ENCODE data around the gene FBXL17.

FBXL17 gene

DNA sequence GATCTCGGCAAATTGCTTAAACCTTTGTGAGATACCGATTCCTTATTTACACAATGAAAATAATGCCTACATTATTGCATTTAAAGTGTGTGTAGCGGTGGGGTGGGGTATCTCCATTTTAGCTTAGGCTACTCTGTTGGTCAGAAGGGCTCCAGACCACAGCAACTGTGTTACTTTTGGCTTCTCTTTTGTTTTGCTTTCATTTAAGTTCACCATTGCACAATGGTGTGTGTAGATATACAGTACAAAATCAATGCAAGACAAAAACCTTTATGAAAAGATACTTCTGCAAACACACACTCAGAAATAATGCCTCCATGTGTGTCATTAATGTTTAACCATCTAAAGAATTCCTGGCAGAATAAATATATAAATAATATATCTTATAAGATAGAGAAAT lies 279.4 kb downstream of the FBXL17 start:
- TF ChIP-seq, protein P1, sequence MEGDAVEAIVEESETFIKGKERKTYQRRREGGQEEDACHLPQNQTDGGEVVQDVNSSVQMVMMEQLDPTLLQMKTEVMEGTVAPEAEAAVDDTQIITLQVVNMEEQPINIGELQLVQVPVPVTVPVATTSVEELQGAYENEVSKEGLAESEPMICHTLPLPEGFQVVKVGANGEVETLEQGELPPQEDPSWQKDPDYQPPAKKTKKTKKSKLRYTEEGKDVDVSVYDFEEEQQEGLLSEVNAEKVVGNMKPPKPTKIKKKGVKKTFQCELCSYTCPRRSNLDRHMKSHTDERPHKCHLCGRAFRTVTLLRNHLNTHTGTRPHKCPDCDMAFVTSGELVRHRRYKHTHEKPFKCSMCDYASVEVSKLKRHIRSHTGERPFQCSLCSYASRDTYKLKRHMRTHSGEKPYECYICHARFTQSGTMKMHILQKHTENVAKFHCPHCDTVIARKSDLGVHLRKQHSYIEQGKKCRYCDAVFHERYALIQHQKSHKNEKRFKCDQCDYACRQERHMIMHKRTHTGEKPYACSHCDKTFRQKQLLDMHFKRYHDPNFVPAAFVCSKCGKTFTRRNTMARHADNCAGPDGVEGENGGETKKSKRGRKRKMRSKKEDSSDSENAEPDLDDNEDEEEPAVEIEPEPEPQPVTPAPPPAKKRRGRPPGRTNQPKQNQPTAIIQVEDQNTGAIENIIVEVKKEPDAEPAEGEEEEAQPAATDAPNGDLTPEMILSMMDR (conservative IDR thresholded peaks at IDR 0.05; ENCODE audit: low read depth, low read length), result no peak
- DNase-seq (ENCODE audit: low read depth), result no peak
- no peak overlapping the region for H3K4me3 ChIP-seq (ENCODE audit: low read length)

DNA sequence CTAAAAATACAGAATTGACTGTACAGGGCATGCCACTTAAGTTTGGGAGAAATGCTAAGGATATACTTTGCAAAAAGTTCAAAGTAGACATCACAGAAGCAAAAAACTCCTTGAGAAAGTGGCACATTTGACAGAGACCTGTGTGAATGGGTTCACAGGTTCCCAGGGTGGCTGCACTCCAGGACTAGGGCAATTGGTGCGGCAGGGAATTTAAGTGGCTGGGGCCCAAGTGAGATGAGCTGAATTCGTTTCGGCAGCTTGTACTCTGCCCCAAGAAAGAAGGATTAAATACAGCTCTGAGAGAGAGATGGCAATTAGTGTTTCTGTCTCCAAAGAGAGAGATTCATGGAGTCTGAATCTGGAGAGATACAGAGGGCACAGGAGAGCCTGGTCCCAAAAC lies 280.1 kb downstream of the FBXL17 start:
- H3K4me3 ChIP-seq (ENCODE audit: low read length), result no peak overlapping the region
- TF ChIP-seq, protein P1 (conservative IDR thresholded peaks at IDR 0.05; ENCODE audit: low read depth, low read length), result no peak
- DNase-seq (ENCODE audit: low read depth), result no peak

DNA sequence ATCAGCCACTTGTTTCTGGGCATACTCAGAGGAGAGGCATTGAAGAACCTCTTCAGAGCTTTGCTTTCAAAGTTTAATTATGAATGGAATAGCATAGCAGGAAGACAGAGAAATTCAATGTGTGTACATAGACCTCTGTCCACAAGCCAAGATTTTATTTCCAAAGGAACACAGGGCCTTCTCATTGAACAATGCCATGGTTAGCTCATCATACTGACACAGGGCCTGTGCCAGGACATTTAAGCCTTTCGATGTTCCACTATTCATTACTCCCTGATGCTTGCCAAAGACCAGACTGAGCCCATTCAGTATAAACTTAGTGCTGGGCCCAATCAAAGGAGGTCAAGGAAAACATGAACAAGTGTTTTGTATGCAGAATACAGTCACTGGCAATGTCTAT lies 280.8 kb downstream of the FBXL17 start:
- H3K4me3 ChIP-seq (ENCODE audit: low read length), result no peak overlapping the region
- TF ChIP-seq, protein P1 (conservative IDR thresholded peaks at IDR 0.05; ENCODE audit: low read depth, low read length), result no peak
- DNase-seq (ENCODE audit: low read depth), result no peak

DNA sequence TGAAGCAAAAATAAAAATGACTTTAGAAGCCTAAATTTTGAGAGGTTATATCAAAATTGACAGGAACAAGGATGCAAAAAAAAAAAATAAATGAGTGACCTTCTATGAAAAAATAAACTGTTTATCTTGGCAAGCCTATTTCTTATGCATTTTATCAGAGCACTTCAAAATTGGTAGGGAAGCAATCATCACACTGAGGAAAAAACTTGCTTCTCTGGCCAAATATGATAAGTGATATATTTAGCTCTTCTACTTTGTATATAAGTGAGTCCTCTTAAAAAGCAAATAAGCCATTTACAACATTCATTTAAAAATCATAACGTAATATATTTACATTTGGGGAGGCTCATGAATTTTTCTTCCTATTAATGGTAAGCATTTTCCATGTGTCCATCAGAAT lies 287.1 kb downstream of the FBXL17 start:
- TF ChIP-seq, protein P1 (conservative IDR thresholded peaks at IDR 0.05; ENCODE audit: low read depth, low read length), result no peak
- no peak overlapping the region for H3K4me3 ChIP-seq (ENCODE audit: low read length)
- DNase-seq (ENCODE audit: low read depth), result no peak

DNA sequence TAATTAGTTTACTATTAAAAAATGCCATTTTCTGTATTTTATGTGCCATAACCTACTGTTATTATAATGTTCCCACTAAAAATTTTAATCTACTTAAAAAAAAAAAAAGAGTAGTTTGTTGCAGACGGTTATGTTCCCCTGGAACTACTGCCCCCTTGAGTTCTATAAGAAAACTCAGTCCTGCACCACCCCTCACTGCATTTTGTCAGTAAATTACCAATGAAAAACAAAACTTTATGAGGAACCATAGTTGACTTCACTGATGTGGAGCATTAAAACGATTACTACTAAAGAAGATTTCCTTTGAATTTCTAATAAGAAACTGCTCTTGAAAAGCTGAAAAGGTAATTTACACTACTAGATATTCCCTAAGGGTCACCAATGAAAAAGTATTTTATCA lies 288.7 kb downstream of the FBXL17 start:
- peak; percentile 16 for DNase-seq (ENCODE audit: low read depth)
- TF ChIP-seq, protein P1 (conservative IDR thresholded peaks at IDR 0.05; ENCODE audit: low read depth, low read length), result peak; percentile 71

DNA sequence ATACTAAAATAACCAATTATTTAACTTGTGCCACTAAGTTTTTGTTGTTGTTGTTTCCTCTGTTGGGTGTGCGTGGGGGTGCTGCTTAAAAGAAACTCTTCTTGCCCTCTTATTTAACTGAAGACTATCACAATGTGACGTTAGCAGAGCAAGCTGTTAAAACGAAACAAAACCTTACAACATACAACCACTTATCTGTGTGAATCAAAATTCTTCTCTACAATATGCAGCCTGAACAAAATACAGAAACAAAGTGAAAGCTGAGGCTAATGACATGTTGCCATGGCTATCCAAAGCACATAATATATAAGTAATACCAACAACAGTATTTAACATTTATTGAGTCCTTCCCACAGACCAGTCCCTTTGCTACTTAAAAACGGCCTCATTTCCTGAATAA lies 291.0 kb downstream of the FBXL17 start:
- DNase-seq (ENCODE audit: low read depth), result no peak
- TF ChIP-seq, protein P1 (conservative IDR thresholded peaks at IDR 0.05; ENCODE audit: low read depth, low read length), result no peak
- no peak overlapping the region for H3K4me3 ChIP-seq (ENCODE audit: low read length)

More for the DNA sequence above, 288.7 kb downstream of the FBXL17 start:
- H3K4me3 ChIP-seq (ENCODE audit: low read length), result no peak overlapping the region

DNA sequence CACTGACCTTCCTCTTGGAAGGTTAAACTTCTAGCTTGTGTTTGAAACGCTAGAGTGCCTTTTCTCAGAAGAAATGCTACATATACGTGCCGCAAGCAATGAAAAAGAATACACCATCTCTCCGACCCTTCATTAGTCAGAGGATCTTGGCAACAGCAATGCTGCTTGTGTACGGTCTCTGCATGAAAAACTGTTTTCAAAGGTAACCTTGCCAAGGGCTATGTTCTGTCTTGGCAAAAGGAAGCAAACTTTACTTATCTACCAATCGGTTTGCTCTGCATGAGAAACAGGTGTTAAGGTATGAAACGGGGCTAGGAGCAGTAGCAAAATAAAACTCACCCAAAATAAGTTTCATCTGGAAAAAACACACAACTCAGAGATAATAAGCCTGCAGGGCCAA lies 297.8 kb downstream of the FBXL17 start:
- DNase-seq (ENCODE audit: low read depth), result no peak
- H3K4me3 ChIP-seq (ENCODE audit: low read length), result no peak overlapping the region
- TF ChIP-seq, protein P1 (conservative IDR thresholded peaks at IDR 0.05; ENCODE audit: low read depth, low read length), result no peak

Data from retinal pigment epithelial cell (primary cell).